HL-60 (cell line): ENCODE measurements around the gene NAPB.

Experiments
- SPI1 ChIP-seq: IDR thresholded peaks from 2 replicates; pipeline ENCODE4 v1.6.1; 2012; ENCODE audit warnings: low read depth, mild to moderate bottlenecking, borderline replicate concordance
- TF ChIP-seq, protein P1 (sequence below): IDR thresholded peaks from one replicate; pipeline ENCODE4 v1.5.1; 2011; ENCODE audit warnings: low read length, control low read depth, inconsistent platforms; ENCODE audit not compliant: insufficient read depth

GRCh38 chr20:23446505-23446904, 25.2 kb upstream of the NAPB start:
- TF ChIP-seq, protein P1, sequence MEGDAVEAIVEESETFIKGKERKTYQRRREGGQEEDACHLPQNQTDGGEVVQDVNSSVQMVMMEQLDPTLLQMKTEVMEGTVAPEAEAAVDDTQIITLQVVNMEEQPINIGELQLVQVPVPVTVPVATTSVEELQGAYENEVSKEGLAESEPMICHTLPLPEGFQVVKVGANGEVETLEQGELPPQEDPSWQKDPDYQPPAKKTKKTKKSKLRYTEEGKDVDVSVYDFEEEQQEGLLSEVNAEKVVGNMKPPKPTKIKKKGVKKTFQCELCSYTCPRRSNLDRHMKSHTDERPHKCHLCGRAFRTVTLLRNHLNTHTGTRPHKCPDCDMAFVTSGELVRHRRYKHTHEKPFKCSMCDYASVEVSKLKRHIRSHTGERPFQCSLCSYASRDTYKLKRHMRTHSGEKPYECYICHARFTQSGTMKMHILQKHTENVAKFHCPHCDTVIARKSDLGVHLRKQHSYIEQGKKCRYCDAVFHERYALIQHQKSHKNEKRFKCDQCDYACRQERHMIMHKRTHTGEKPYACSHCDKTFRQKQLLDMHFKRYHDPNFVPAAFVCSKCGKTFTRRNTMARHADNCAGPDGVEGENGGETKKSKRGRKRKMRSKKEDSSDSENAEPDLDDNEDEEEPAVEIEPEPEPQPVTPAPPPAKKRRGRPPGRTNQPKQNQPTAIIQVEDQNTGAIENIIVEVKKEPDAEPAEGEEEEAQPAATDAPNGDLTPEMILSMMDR = peak; percentile 45
- no peak for TF ChIP-seq SPI1
